NCI-H1436 treated with DMSO at 0.1 percent for 48 hours (cell line): ENCODE data around the gene NEO1.
"Not testable (repeated sequence)": the region's sequence is repeated elsewhere in the genome, so short reads cannot be mapped to it uniquely, and the experiment has no call there.

Source experiments
- DNase-seq: peaks from one replicate; lab custom pipeline; 2025; lab: John Stamatoyannopoulos, UW

NEO1 gene

GRCh38 chr15:73265536-73266153 lies 213.4 kb downstream of the NEO1 start:
- peak; percentile 5 for DNase-seq

GRCh38 chr15:73268457-73268856 lies 216.2 kb downstream of the NEO1 start:
- DNase-seq: no peak

- DNase-seq: no peak
Measured at GRCh38 chr15:73270366-73271097, 218.3 kb downstream of the NEO1 start.

GRCh38 chr15:73273181-73274002 lies 221.1 kb downstream of the NEO1 start:
- DNase-seq: no peak

GRCh38 chr15:73275862-73276261 lies 223.6 kb downstream of the NEO1 start:
- DNase-seq: no peak

- DNase-seq: no peak
Measured at GRCh38 chr15:73282567-73283365, 230.5 kb downstream of the NEO1 start.

- DNase-seq: no peak
Measured at GRCh38 chr15:73283366-73283962, 231.2 kb downstream of the NEO1 start.

GRCh38 chr15:73284090-73284716 lies 231.9 kb downstream of the NEO1 start:
- DNase-seq: no peak

GRCh38 chr15:73286311-73286710 lies 234.0 kb downstream of the NEO1 start:
- DNase-seq: no peak

- no peak for DNase-seq
Measured at GRCh38 chr15:73287019-73287418, 234.8 kb downstream of the NEO1 start.

- DNase-seq: no peak
Measured at GRCh38 chr15:73291441-73291840, 239.2 kb downstream of the NEO1 start.

GRCh38 chr15:73293773-73294172 lies 241.5 kb downstream of the NEO1 start:
- no peak for DNase-seq

- no peak for DNase-seq
Measured at GRCh38 chr15:73295630-73296286, 243.5 kb downstream of the NEO1 start.

GRCh38 chr15:73296609-73297353 lies 244.5 kb downstream of the NEO1 start:
- no peak for DNase-seq

GRCh38 chr15:73298522-73299245 lies 246.4 kb downstream of the NEO1 start:
- no peak for DNase-seq

GRCh38 chr15:73300286-73300685 lies 248.0 kb downstream of the NEO1 start:
- DNase-seq: not testable (repeated sequence)

- DNase-seq: no peak
Measured at GRCh38 chr15:73303636-73304035, 251.4 kb downstream of the NEO1 start.

GRCh38 chr15:73305331-73306211 lies 253.3 kb downstream of the NEO1 start:
- DNase-seq: peak; percentile 23
